Astrocyte of the spinal cord (primary cell): ENCODE data around the gene PRKG1.

Experiments
- DNase-seq: peaks from one replicate; pipeline ENCODE4 v3.0.0; 2011; ENCODE audit warnings: low read depth, low spot score
- H3K4me3 ChIP-seq: 2 replicates; pipeline ENCODE4 v1.5.1; 2011; ENCODE audit warnings: low read depth, mild to moderate bottlenecking, low read length, moderate library complexity
- CTCF ChIP-seq: IDR thresholded peaks from 2 replicates; pipeline ENCODE4 v1.5.1; 2012; ENCODE audit warnings: low read depth, mild to moderate bottlenecking, low read length, inconsistent platforms
- in situ Hi-C: cut with HindIII; loops from 2 replicates; pipeline ENCODE4 v1.10.0; 2017; ENCODE audit warnings: low sequenced_read_pairs

The PRKG1 gene

GRCh38 chr10:51422311-51423120 lies 348.2 kb downstream of the PRKG1 start:
- peak; percentile 71 for DNase-seq
- TF ChIP-seq CTCF, result peak; percentile 67
- H3K4me3 ChIP-seq, result no peak overlapping the region
- in situ Hi-C loops, result no loop called here

- TF ChIP-seq CTCF, result no peak
- in situ Hi-C loops, result no loop called here
- DNase-seq, result no peak
- no peak overlapping the region for H3K4me3 ChIP-seq
Measured at GRCh38 chr10:51423121-51423452, 348.8 kb downstream of the PRKG1 start.

- TF ChIP-seq CTCF, result no peak
- in situ Hi-C loops, result no loop called here
- no peak overlapping the region for H3K4me3 ChIP-seq
- peak; percentile 53 for DNase-seq
Measured at GRCh38 chr10:51425431-51425830, 351.1 kb downstream of the PRKG1 start.

GRCh38 chr10:51427758-51428157 lies 353.5 kb downstream of the PRKG1 start:
- no peak overlapping the region for H3K4me3 ChIP-seq
- in situ Hi-C loops, result no loop called here
- no peak for TF ChIP-seq CTCF
- no peak for DNase-seq

- in situ Hi-C loops, result no loop called here
- no peak overlapping the region for H3K4me3 ChIP-seq
- TF ChIP-seq CTCF, result no peak
- DNase-seq, result no peak
Measured at GRCh38 chr10:51430506-51430905, 356.2 kb downstream of the PRKG1 start.

- no peak overlapping the region for H3K4me3 ChIP-seq
- no peak for TF ChIP-seq CTCF
- no peak for DNase-seq
- in situ Hi-C loops, result no loop called here
Measured at GRCh38 chr10:51433949-51434475, 359.7 kb downstream of the PRKG1 start.
